SK-N-SH (cell line): ENCODE data around the gene TJP1. TPM values are rescaled to one million over a fixed set of nuclear protein-coding genes. Genes with fewer than 3 reads are reported as not detected.

ENCODE experiments used
- CTCF ChIA-PET: fragments of 300-600, 350-600 bp; formaldehyde crosslinking; extraction: SDS; loops from one replicate; lab custom pipeline; 2021; lab: Yijun Ruan, JAX
- POLR2A ChIA-PET: fragments of 350-600 bp; sonication (Branson Sonifier 250); formaldehyde crosslinking; extraction: SDS; loops from one replicate; lab custom pipeline; 2020; ENCODE audit warnings: antibody characterized with exemption, inconsistent platforms; lab: Yijun Ruan, JAX
- DNase-seq: peaks from one replicate; pipeline ENCODE4 v3.0.0; 2012
- H2AFZ ChIP-seq: fragments of 200-600 bp; sonication (generic); 2 replicates; pipeline ENCODE4 v1.8.1; 2016; ENCODE audit warnings: antibody characterized with exemption, mild to moderate bottlenecking, low read depth
- H3F3A ChIP-seq: fragments of 200-600 bp; sonication (generic); replicated peaks from 2 replicates; pipeline ENCODE3; 2016; ENCODE audit warnings: antibody characterized with exemption, mild to moderate bottlenecking; ENCODE audit not compliant: insufficient read depth
- H3K27ac ChIP-seq, 2 experiments: fragments of 200-500 bp in 1 of 2; fragments of 200-600 bp in 1 of 2; sonication (Bioruptor generic) in 1 of 2; sonication (generic), shearing (Covaris generic) in 1 of 2; 2 replicates each; pipeline versions ENCODE4 v1.5.1 to v1.6.1; 2014 to 2016; ENCODE audit warnings: low read depth in 2 of 2, inconsistent platforms in 1 of 2, low read length in 1 of 2, mild to moderate bottlenecking in 1 of 2, mixed read lengths in 1 of 2
- H3K27me3 ChIP-seq: fragments of 200-600 bp; sonication (generic), shearing (Covaris generic); 2 replicates; pipeline ENCODE4 v1.6.1; 2016; ENCODE audit warnings: mixed run types; ENCODE audit not compliant: insufficient read depth
- H3K36me3 ChIP-seq, 2 experiments: fragments of 200-500 bp in 1 of 2; fragments of 200-600 bp in 1 of 2; sonication (Bioruptor generic) in 1 of 2; sonication (generic) in 1 of 2; replicated peaks in 1 of 2; 2 replicates each; pipeline versions ENCODE3 to v1.5.1; 2014 to 2016; ENCODE audit warnings: low read length in 1 of 2, mild to moderate bottlenecking in 1 of 2; ENCODE audit not compliant: insufficient read depth in 2 of 2, control insufficient read depth in 1 of 2
- H3K4me1 ChIP-seq, 2 experiments: fragments of 200-500 bp in 1 of 2; fragments of 200-600 bp in 1 of 2; sonication (Bioruptor generic) in 1 of 2; sonication (generic), shearing (Covaris generic) in 1 of 2; 2 replicates each; pipeline versions ENCODE4 v1.5.1 to v1.6.1; 2014 to 2016; ENCODE audit warnings: low read depth in 1 of 2, low read length in 1 of 2, mixed run types in 1 of 2; ENCODE audit not compliant: insufficient read depth in 2 of 2, control insufficient read depth in 1 of 2
- H3K4me2 ChIP-seq: fragments of 200-600 bp; sonication (generic), shearing (Covaris generic); 2 replicates; pipeline ENCODE4 v1.6.1; 2017; ENCODE audit warnings: mixed run types
- H3K4me3 ChIP-seq, 2 experiments: fragments of 200-500 bp in 1 of 2; fragments of 200-600 bp in 1 of 2; sonication (Bioruptor generic) in 1 of 2; sonication (generic), shearing (Covaris generic) in 1 of 2; 2 replicates each; pipeline versions ENCODE4 v1.5.1 to v1.8.1; 2014 to 2016; ENCODE audit warnings: low read depth in 2 of 2, inconsistent platforms in 1 of 2, low read length in 1 of 2, mild to moderate bottlenecking in 1 of 2, mixed read lengths in 1 of 2, moderate library complexity in 1 of 2
- H3K79me2 ChIP-seq: fragments of 200-600 bp; sonication (generic); 2 replicates; pipeline ENCODE4 v1.8.1; 2017; ENCODE audit warnings: mild to moderate bottlenecking; ENCODE audit not compliant: insufficient read depth
- H3K9ac ChIP-seq: fragments of 200-600 bp; sonication (generic); 2 replicates; pipeline ENCODE4 v1.6.1; 2017; ENCODE audit warnings: mixed run types
- H3K9me2 ChIP-seq: fragments of 200-600 bp; sonication (generic); 2 replicates; pipeline ENCODE4 v1.6.1; 2017; ENCODE audit warnings: mixed run types
- H3K9me3 ChIP-seq: fragments of 200-600 bp; sonication (generic); 2 replicates; pipeline ENCODE4 v1.6.1; 2017; ENCODE audit warnings: mixed run types, mild to moderate bottlenecking, moderate library complexity
- H4K20me1 ChIP-seq: fragments of 200-600 bp; sonication (generic); 2 replicates; pipeline ENCODE4 v1.6.1; 2017; ENCODE audit warnings: mild to moderate bottlenecking, mixed run types; ENCODE audit not compliant: insufficient read depth
- CHD2 ChIP-seq: fragments of 150-350 bp; IDR thresholded peaks from 2 replicates; pipeline ENCODE4 v1.6.1; 2018; ENCODE audit warnings: low read length; ENCODE audit not compliant: partially characterized antibody
- ELF1 ChIP-seq: IDR thresholded peaks from 2 replicates; pipeline ENCODE4 v1.4.0; 2012
- EZH2phosphoT487 ChIP-seq: fragments of 200-600 bp; sonication (generic); IDR thresholded peaks from 2 replicates; pipeline ENCODE4 v1.6.1; 2017; ENCODE audit warnings: low read depth, mixed run types, mild to moderate bottlenecking, antibody characterized with exemption, moderate library complexity, borderline replicate concordance
- FOSL2 ChIP-seq: IDR thresholded peaks from 2 replicates; pipeline ENCODE4 v1.4.0; 2012; ENCODE audit warnings: low read depth, mild to moderate bottlenecking, moderate library complexity, borderline replicate concordance
- GATA2 ChIP-seq: sonication (generic); formaldehyde crosslinking; IDR thresholded peaks from 2 replicates; pipeline ENCODE4 v1.5.0; 2020; ENCODE audit warnings: mild to moderate bottlenecking, missing genetic modification reagents
- JUND ChIP-seq: IDR thresholded peaks from 2 replicates; pipeline ENCODE4 v1.4.0; 2012
- MEF2A ChIP-seq: IDR thresholded peaks from 2 replicates; pipeline ENCODE4 v1.4.0; 2012; ENCODE audit warnings: low read depth, borderline replicate concordance
- MXI1 ChIP-seq: IDR thresholded peaks from 2 replicates; pipeline ENCODE4 v1.6.1; 2012; ENCODE audit warnings: mild to moderate bottlenecking, low read depth, low read length, improper control_type of control experiment
- NFIC ChIP-seq: IDR thresholded peaks from 2 replicates; pipeline ENCODE4 v1.4.0; 2012; ENCODE audit warnings: borderline replicate concordance
- NRF1 ChIP-seq: IDR thresholded peaks from 2 replicates; pipeline ENCODE4 v1.6.1; 2012; ENCODE audit warnings: low read depth, mild to moderate bottlenecking, low read length
- POLR2AphosphoS5 ChIP-seq: IDR thresholded peaks from 2 replicates; pipeline ENCODE4 v1.6.1; 2012; ENCODE audit warnings: low read depth, low read length
- RAD21 ChIP-seq: IDR thresholded peaks from 2 replicates; pipeline ENCODE4 v1.6.1; 2012; ENCODE audit warnings: mild to moderate bottlenecking, low read length
- RCOR1 ChIP-seq: fragments of 150-350 bp; IDR thresholded peaks from 2 replicates; pipeline ENCODE4 v1.6.1; 2017; ENCODE audit warnings: antibody characterized with exemption, low read length
- RXRA ChIP-seq: IDR thresholded peaks from 2 replicates; pipeline ENCODE4 v1.4.0; 2012; ENCODE audit warnings: low read depth, mild to moderate bottlenecking, borderline replicate concordance
- TEAD4 ChIP-seq: IDR thresholded peaks from 2 replicates; pipeline ENCODE4 v1.4.0; 2012; ENCODE audit warnings: mild to moderate bottlenecking, borderline replicate concordance; ENCODE audit not compliant: insufficient read depth
- YY1 ChIP-seq: IDR thresholded peaks from 2 replicates; pipeline ENCODE4 v1.4.0; 2012; ENCODE audit warnings: low read depth, mild to moderate bottlenecking
- WGBS: methylation state at CpG from one replicate; pipeline ENCODE4 v1.1.6; 2017; ENCODE audit warnings: low lambda C conversion rate; 5-methylcytosine and 5-hydroxymethylcytosine counted together
- polyA plus RNA-seq, 3 experiments: library from polyadenylated mRNA; depleted of rRNA; stranded (reverse); fragments of >200 nt; gene quantifications; 2 replicates each; pipeline ENCODE4 v1.2.3, GENCODE V29; 2012
- TF ChIP-seq, protein P1 (sequence below): fragments of 150-350 bp; IDR thresholded peaks from 2 replicates; pipeline ENCODE4 v1.6.1; 2017; ENCODE audit warnings: antibody characterized with exemption, low read length, low read depth, borderline replicate concordance
- TF ChIP-seq, protein P2 (sequence below): IDR thresholded peaks from 2 replicates; pipeline ENCODE4 v1.4.0; 2012; ENCODE audit warnings: low read depth, borderline replicate concordance
- TF ChIP-seq, protein P3 (sequence below): fragments of 200-600 bp; sonication (generic); IDR thresholded peaks from 2 replicates; pipeline ENCODE4 v1.6.1; 2017; ENCODE audit warnings: antibody characterized with exemption, mild to moderate bottlenecking, moderate library complexity
- TF ChIP-seq, protein P4 (sequence below): IDR thresholded peaks from 2 replicates; pipeline ENCODE4 v1.4.0; 2012; ENCODE audit warnings: low read depth

TJP1 gene
- polyA plus RNA-seq, 1 of the 3 experiments (the other 2 are of a cell fraction): 17.5 TPM

- peaks cover 21% of the 10 kb centered on the region for H3F3A ChIP-seq
- no peak for DNase-seq
- H3K4me1 ChIP-seq: peaks cover 2 to 7% of the 10 kb centered on the region in 2 experiments; a peak in 3 of 4 replicates
- H3K79me2 ChIP-seq: no peaks in the 10 kb centered on the region
- TF ChIP-seq MEF2A (no peak), MXI1 (no peak)
- no peak overlapping the region for H3K9ac ChIP-seq
- H3K9me3 ChIP-seq: no peaks in the 10 kb centered on the region
- no peaks in the 10 kb centered on the region for H3K36me3 ChIP-seq
- no peak overlapping the region for H3K27ac ChIP-seq
- POLR2A ChIA-PET: no interaction called here
- no peaks in the 10 kb centered on the region for H4K20me1 ChIP-seq
- no peak overlapping the region for H2AFZ ChIP-seq
- H3K27me3 ChIP-seq: no peaks in the 10 kb centered on the region
- H3K9me2 ChIP-seq: no peaks in the 10 kb centered on the region
- no peak overlapping the region for H3K4me3 ChIP-seq
- no peak overlapping the region for H3K4me2 ChIP-seq
- CTCF ChIA-PET: interaction anchor here (1.5 kb wide), 1 partner anchor 58 kb away, joined by 3 read pairs; no protein-coding TSS in a partner anchor
- 83% methylated on average over 3 of the region's 3 CpGs for WGBS
Measured at GRCh38 chr15:29682781-29683180, 139.5 kb downstream of the TJP1 start.

- ChIA-PET POLR2A (no interaction called here), CTCF (interaction anchor here (1.5 kb wide), 1 partner anchor 59 kb away, joined by 3 read pairs; no protein-coding TSS in a partner anchor)
- Histone ChIP-seq H4K20me1 (no peaks in the 10 kb centered on the region), H3F3A (peaks cover 21% of the 10 kb centered on the region), H3K9me3 (no peaks in the 10 kb centered on the region), H3K4me1 (peaks cover 2 to 11% of the 10 kb centered on the region in 2 experiments; a peak in 3 of 4 replicates), H2AFZ (no peak overlapping the region), H3K79me2 (no peaks in the 10 kb centered on the region), H3K36me3 (no peaks in the 10 kb centered on the region), H3K27me3 (no peaks in the 10 kb centered on the region), H3K4me2 (no peak overlapping the region), H3K4me3 (no peak overlapping the region), H3K9ac (no peak overlapping the region), H3K27ac (no peak overlapping the region), H3K9me2 (no peaks in the 10 kb centered on the region)
- TF ChIP-seq RXRA (no peak), ELF1 (no peak), GATA2 (no peak), POLR2AphosphoS5 (no peak), MXI1 (no peak), FOSL2 (no peak), RCOR1 (no peak), JUND (no peak), YY1 (no peak), NRF1 (no peak), NFIC (no peak), TEAD4 (no peak), EZH2phosphoT487 (no peak), CHD2 (no peak), RAD21 (no peak)
- TF ChIP-seq, protein P1, sequence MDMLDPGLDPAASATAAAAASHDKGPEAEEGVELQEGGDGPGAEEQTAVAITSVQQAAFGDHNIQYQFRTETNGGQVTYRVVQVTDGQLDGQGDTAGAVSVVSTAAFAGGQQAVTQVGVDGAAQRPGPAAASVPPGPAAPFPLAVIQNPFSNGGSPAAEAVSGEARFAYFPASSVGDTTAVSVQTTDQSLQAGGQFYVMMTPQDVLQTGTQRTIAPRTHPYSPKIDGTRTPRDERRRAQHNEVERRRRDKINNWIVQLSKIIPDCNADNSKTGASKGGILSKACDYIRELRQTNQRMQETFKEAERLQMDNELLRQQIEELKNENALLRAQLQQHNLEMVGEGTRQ: no peak
- TF ChIP-seq, protein P2, sequence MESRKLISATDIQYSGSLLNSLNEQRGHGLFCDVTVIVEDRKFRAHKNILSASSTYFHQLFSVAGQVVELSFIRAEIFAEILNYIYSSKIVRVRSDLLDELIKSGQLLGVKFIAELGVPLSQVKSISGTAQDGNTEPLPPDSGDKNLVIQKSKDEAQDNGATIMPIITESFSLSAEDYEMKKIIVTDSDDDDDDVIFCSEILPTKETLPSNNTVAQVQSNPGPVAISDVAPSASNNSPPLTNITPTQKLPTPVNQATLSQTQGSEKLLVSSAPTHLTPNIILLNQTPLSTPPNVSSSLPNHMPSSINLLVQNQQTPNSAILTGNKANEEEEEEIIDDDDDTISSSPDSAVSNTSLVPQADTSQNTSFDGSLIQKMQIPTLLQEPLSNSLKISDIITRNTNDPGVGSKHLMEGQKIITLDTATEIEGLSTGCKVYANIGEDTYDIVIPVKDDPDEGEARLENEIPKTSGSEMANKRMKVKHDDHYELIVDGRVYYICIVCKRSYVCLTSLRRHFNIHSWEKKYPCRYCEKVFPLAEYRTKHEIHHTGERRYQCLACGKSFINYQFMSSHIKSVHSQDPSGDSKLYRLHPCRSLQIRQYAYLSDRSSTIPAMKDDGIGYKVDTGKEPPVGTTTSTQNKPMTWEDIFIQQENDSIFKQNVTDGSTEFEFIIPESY: no peak
- TF ChIP-seq, protein P3, sequence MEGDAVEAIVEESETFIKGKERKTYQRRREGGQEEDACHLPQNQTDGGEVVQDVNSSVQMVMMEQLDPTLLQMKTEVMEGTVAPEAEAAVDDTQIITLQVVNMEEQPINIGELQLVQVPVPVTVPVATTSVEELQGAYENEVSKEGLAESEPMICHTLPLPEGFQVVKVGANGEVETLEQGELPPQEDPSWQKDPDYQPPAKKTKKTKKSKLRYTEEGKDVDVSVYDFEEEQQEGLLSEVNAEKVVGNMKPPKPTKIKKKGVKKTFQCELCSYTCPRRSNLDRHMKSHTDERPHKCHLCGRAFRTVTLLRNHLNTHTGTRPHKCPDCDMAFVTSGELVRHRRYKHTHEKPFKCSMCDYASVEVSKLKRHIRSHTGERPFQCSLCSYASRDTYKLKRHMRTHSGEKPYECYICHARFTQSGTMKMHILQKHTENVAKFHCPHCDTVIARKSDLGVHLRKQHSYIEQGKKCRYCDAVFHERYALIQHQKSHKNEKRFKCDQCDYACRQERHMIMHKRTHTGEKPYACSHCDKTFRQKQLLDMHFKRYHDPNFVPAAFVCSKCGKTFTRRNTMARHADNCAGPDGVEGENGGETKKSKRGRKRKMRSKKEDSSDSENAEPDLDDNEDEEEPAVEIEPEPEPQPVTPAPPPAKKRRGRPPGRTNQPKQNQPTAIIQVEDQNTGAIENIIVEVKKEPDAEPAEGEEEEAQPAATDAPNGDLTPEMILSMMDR: no peak
- TF ChIP-seq, protein P4, sequence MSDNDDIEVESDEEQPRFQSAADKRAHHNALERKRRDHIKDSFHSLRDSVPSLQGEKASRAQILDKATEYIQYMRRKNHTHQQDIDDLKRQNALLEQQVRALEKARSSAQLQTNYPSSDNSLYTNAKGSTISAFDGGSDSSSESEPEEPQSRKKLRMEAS: no peak
- 97% methylated on average over 3 of the region's 4 CpGs for WGBS
- DNase-seq: no peak
Measured at GRCh38 chr15:29682361-29682760, 139.9 kb downstream of the TJP1 start.
